Sciatic nerve (tissue), 2 donors: ENCODE measurements around the gene ALDH9A1. TPM values are rescaled to one million over a fixed set of nuclear protein-coding genes. Genes with fewer than 3 reads are reported as not detected.
"Not testable (repeated sequence)": the region's sequence is repeated elsewhere in the genome, so short reads cannot be mapped to it uniquely, and the experiment has no call there.

Experiments used
- ATAC-seq: fragments of 200-7000 bp; cut with Tn5 transposase; one replicate; pipeline ENCODE4 v1.9.1; 2020; ENCODE audit warnings: mild to moderate bottlenecking, moderate library complexity
- DNase-seq: peaks from one replicate; pipeline ENCODE4 v3.0.0-alpha.2; 2020; ENCODE audit warnings: low spot score
- intact Hi-C: fragments of 100-400 bp; cut with DNase I; formaldehyde crosslinking; loops from one replicate; pipeline ENCODE4 v1.14.2; 2022
- total RNA-seq: library from RNA; stranded (reverse); fragmentation: NEBNext Ultra II Directional; extraction: Animal tissue kit (Norgen Biotek cat#: 25700); gene quantifications from one replicate; pipeline ENCODE4 v1.2.1, GENCODE V29; 2021
- donor health status: DM: no; HTN: no; CAD: no.
- donor health status: DM: no; HTN: no; CAD: no.

Gene ALDH9A1
- total RNA-seq, 1 donor from 2014 or later: 61.1 TPM

GRCh38 chr1:165650981-165651625, 47.3 kb downstream of the ALDH9A1 start:
- ATAC-seq: no peak
- intact Hi-C loops: no loop called here
- DNase-seq: no peak

GRCh38 chr1:165648919-165649572, 49.3 kb downstream of the ALDH9A1 start:
- ATAC-seq (no peak), DNase-seq (no peak)
- intact Hi-C loops: no loop called here

DNA sequence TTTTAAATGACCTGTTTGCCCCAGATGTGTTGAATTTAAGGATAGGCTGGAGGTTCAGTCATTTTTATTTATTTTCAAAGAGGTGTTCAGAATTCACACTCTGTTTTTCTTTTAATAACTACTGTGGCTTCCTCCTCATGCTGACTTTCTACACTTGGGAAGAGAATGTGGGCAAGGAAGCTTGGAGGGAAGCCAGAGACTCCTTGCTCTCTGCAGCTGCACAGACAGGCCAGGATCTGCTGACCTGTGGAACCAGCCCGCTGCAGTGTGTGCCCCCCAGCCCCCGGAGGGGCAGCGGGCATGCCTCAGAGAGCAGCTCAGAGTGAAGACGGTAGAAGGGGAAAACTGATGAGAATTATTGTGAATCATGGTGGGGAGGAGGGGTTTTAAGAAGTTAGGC, 50.4 kb downstream of the ALDH9A1 start:
- ATAC-seq (no peak), DNase-seq (no peak)
- intact Hi-C loops: no loop called here

DNA sequence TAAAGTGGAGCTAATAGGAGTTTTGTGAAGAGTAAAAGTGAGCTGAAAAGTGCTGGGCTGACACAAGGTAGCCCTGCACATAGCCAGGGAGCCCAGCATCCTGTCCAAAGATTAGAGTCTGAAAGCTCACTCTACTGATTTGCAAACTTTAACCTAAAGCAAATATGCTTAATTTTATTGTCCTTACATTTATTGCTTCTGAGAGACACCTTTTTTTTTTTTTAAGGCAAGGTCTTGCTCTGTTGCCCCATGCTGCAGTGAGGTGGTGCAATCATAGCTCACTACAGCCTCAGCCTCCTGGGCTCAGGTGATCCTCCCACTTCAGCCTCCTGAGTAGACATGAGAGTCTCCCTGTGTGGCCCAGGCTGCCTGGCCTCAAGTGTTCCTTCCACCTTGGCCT, 50.8 kb downstream of the ALDH9A1 start:
- intact Hi-C loops: no loop called here
- no peak for ATAC-seq
- no peak for DNase-seq

DNA sequence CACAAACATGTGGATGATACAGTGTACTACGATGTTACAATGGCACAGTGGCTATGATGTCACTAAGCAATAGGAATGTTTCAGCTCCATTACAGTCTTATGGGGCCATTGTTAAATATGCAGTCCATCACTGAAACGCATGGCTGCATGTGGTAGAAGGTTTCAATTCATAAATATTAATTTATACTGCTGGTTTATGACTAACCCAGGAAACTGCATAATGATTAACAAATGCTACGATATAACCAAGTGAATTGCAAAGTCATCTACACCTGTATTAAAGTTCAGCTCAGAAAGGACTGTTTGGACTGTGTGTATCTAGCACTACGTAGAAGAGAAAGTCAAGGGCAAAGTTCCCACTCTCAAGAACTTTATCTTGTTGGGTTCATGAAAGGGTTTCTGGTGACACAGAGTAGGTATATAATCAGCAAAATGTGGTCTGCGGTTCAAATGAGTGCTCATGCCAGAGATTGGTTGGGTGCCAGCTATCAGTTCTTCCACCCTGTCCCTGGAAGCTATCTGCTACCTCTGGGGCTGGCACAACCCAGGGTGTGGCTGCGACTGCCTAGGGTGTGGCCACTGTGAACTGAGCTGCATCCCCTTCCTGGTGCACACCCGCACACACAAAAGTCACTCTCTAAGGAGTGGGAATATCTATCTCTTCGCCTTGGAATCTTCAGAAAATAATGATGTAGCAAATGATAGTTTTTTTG, 52.6 kb downstream of the ALDH9A1 start:
- DNase-seq: no peak
- intact Hi-C loops: no loop called here
- no peak for ATAC-seq

GRCh38 chr1:165644064-165644735, 54.2 kb downstream of the ALDH9A1 start:
- ATAC-seq: no peak
- intact Hi-C loops: no loop called here
- DNase-seq: no peak

DNA sequence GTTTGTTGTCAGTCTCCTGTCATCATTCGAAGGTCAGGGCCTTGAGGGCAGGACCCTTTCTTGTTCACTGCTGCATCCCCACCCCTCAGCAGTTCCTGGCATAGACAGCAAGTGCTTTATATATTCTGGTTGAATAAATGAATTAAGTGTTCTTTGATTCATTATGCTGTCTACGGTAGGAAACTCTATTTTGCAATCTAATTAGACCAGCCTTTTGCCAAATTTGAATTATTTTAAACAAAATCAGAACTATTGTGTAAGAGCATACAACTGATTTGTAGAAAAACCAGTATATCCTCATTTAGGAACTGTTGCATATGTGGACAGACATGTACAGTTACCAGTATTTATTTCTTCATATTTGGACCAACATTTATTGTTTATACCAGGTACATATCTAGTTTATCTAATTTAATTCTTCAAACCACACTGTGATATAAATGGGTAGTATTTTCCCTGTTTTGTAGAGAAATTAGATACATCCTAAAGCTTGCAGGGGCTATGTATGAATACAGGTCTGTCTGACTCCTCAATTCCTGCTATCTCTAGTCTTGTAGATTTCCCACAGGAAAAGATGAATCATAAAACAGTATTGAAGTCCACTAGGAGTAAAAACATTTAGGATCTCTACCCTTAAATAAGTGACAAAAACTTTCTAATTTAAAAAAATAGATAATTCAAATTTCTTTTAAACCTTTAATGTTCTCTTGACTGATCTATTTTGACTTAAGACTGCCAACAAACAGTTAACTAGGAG, 57.0 kb downstream of the ALDH9A1 start:
- ATAC-seq: no peak
- intact Hi-C loops: no loop called here
- DNase-seq: no peak

GRCh38 chr1:165639821-165640623, 58.3 kb downstream of the ALDH9A1 start:
- ATAC-seq: no peak
- intact Hi-C loops: no loop called here
- no peak for DNase-seq

DNA sequence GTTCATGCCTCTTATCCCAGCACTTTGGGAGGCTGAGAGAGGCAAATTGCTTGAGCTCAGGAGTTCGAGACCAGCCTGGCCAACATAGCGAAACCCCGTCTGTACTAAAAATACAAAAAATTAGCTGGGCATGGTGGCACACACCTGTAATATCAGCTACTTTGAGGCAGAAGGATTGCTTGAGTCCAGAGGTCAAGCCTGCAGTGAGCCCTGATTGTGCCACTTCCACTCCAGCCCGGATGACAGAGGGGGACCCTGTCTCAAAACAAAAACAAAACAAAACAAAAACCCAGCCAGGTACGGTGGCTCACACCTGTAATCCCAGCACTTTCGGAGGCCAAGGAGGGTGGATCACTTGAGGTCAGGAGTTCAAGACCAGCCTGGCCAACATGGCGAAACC, 60.2 kb downstream of the ALDH9A1 start:
- intact Hi-C loops, DNase-seq, ATAC-seq: not testable (repeated sequence)

- intact Hi-C loops: no loop called here
- ATAC-seq (peak; percentile 89), DNase-seq (no peak)
These were observed 60.9 kb downstream of the ALDH9A1 start for GRCh38 chr1:165637427-165637826.

GRCh38 chr1:165635823-165636222, 62.5 kb downstream of the ALDH9A1 start:
- intact Hi-C loops: no loop called here
- DNase-seq (no peak), ATAC-seq (no peak)

DNA sequence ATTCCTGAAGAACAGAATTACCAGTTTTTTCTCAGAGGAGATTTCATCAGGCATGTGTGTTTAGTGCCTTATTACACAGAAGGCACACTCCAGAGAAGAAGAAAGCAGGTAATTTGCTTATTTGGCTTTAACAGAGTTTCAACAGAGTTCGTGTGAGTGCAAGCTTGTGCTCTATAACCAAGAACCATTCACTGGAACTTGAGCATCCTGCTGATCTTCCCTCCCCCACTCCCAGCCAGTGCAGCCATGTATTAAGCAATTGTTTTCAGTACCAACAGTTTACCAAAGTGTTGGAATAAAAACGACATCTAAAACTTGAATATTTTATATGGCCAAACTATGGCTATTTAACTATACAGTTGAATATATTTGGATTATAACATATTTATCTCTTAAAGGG, 63.0 kb downstream of the ALDH9A1 start:
- DNase-seq (no peak), ATAC-seq (no peak)
- intact Hi-C loops: no loop called here

DNA sequence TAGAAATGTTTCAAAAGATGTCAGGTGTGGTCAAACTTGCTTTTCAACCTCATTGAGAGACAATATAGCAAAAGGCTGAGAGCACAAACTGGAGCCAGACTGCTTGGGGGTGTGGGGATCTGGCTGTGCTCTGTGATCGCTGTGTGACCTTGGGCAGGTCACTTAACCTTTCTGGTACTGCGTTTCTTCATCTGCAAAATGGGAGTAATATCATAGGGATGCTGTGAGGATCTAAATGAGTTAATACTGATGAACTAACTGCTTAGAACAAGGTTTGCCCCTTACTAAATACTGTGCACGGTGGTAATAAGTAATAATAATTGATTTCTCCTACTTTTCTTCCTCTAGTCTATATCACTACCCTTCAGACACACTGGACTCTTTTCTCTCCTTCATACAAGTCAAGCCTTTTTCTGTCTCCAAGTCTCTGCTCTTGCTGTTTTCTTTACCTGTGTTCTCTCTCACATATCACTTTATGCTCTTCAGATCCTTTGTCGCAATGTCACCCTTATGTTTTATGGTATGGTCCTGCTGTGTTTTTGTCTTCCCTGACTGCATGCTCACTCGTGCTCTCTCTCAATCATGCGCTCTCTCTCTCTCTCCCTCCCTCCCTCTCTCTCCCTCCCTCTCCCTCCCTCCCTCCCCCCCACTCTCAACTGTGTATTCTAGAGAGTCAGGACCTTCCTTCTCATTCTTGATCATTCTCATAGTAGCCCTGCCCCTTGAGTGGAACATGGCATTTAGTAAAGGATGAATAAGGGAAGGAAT, 64.0 kb downstream of the ALDH9A1 start:
- no peak for DNase-seq
- no peak for ATAC-seq
- intact Hi-C loops: no loop called here

DNA sequence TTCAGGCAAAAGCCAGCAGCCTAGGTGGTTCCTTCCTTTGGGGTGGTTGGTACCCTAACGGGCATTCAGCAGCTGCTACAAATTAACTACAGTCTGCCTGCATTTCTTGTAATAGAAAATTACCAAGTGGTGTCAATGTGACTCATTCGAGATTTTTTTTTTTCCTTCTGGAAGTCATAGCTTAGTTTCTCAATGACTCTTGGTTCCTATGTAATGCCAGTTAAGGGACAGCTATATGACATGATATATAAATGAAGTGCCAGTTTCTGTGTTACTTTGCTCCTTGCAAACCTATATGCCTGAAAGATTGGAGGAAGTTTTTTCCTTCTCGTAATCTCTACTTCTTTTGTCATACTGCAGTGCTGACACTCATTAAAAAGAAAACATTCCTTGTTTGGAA, 64.7 kb downstream of the ALDH9A1 start:
- intact Hi-C loops: no loop called here
- DNase-seq (no peak), ATAC-seq (no peak)

GRCh38 chr1:165632491-165632890, 65.9 kb downstream of the ALDH9A1 start:
- DNase-seq: no peak
- ATAC-seq: no peak
- intact Hi-C loops: no loop called here

DNA sequence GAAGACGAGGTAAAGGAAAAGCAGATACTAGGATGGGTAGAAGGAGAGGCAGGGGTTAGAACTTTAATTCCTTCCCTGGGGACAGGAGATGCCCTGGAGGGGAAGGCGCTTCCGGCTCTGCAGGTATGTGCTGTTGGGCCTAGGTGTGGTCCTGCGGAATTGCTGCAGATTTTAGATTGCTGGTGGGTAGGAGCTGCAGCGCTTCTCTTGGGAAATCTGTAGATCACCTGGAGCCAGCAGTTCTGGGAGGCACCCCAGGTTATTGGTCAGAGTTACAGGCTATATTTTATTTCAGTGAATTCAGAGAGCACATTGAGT, 66.3 kb downstream of the ALDH9A1 start:
- no peak for DNase-seq
- no peak for ATAC-seq
- intact Hi-C loops: no loop called here

- peak; percentile 63 for ATAC-seq
- intact Hi-C loops: no loop called here
- peak; percentile 73 for DNase-seq
These were observed 66.8 kb downstream of the ALDH9A1 start for GRCh38 chr1:165631342-165632151.
